Gastrocnemius medialis (tissue), 4 donors: Measurements from ENCODE around the gene ZFAND2B. TPM values are rescaled to one million over a fixed set of nuclear protein-coding genes. Genes with fewer than 3 reads are reported as not detected.

ENCODE experiments used
- ATAC-seq, 2 donors: fragments of 150-250 bp; one replicate each; pipeline ENCODE4 v1.9.1; 2016
- DNase-seq, 2 donors: peaks; one replicate each; pipeline ENCODE4 v3.0.0-alpha.2; 2019
- H3K27ac ChIP-seq, 4 donors: fragments of 200-600 bp; sonication (generic); 1 replicate in 1 of 4; 2 replicates in 3 of 4; pipeline ENCODE4 v1.5.1; 2016 to 2018; ENCODE audit warnings: mild to moderate bottlenecking in 2 of 4, moderate library complexity in 1 of 4
- H3K27me3 ChIP-seq, 3 donors: fragments of 200-600 bp; sonication (generic) in 2 of 3; 1 replicate in 1 of 3; 2 replicates in 2 of 3; pipeline versions ENCODE4 v1.5.1 to v1.6.0; 2016 to 2019; ENCODE audit warnings: mild to moderate bottlenecking in 1 of 3, moderate library complexity in 1 of 3
- H3K36me3 ChIP-seq, 2 donors: fragments of 200-600 bp; sonication (generic) in 1 of 2; one replicate each; pipeline ENCODE4 v1.5.1; 2017 to 2018
- H3K4me1 ChIP-seq, 2 donors: fragments of 200-600 bp; sonication (generic) in 1 of 2; one replicate each; pipeline ENCODE4 v1.5.1; 2016 to 2017; ENCODE audit warnings: mild to moderate bottlenecking in 2 of 2
- H3K4me3 ChIP-seq, 4 donors: fragments of 200-600 bp; sonication (generic) in 3 of 4; 1 replicate in 1 of 4; 2 replicates in 3 of 4; pipeline ENCODE4 v1.5.1; 2016 to 2019; ENCODE audit warnings: mild to moderate bottlenecking in 2 of 4
- H3K9me3 ChIP-seq, 3 donors: fragments of 200-600 bp; sonication (generic) in 2 of 3; 1 replicate in 1 of 3; 2 replicates in 2 of 3; pipeline ENCODE4 v1.5.1; 2016 to 2019
- CTCF ChIP-seq, 5 experiments: fragments of 450-650 bp in 3 of 5; fragments of 200-600 bp in 2 of 5; sonication (generic) in 2 of 5; IDR thresholded peaks in 4 of 5; conservative IDR thresholded peaks in 1 of 5; 1 replicate in 4 of 5; 2 replicates in 1 of 5; pipeline ENCODE4 v1.5.1; 2016 to 2019; ENCODE audit warnings: antibody characterized with exemption in 5 of 5, mild to moderate bottlenecking in 3 of 5, moderate library complexity in 3 of 5
- POLR2A ChIP-seq, 2 donors: fragments of 450-650 bp; IDR thresholded peaks; one replicate each; pipeline ENCODE4 v1.6.1; 2017; ENCODE audit warnings: antibody characterized with exemption in 2 of 2, mild to moderate bottlenecking in 2 of 2, moderate library complexity in 2 of 2
- in situ Hi-C, 4 donors: fragments of 200-750 bp; cut with MboI; loops; one replicate each; pipeline versions ENCODE4 v1.15.0 to v1.8.0; 2017; ENCODE audit warnings: low sequenced_read_pairs in 4 of 4
- intact Hi-C: fragments of 100-400 bp; cut with DNase I; formaldehyde crosslinking; loops from one replicate; pipeline ENCODE4 v1.15.1; 2023; ENCODE audit warnings: low total_unique reads
- total RNA-seq, 4 donors: library from RNA; depleted of rRNA; stranded (reverse); fragments of >200 nt; gene quantifications; one replicate each; pipeline versions ENCODE4 v1.1.0 to v1.2.3, GENCODE V29; 2016

ZFAND2B gene
- total RNA-seq, 4 donors from 2014 or later = 33.2 to 60.8 (median 41.2) TPM

- no peak for TF ChIP-seq CTCF (IDR thresholded peaks at IDR 0.05 in 4 of 5, conservative IDR thresholded peaks at IDR 0.05 in 1 of 5)
- TF ChIP-seq POLR2A (IDR thresholded peaks at IDR 0.05) = no peak
- intact Hi-C loops (loop anchor here (10.0 kb wide), 1 partner anchor 330 kb away; the partner anchor contains the start of gene GMPPA), in situ Hi-C loops (loop anchor here in 2 of 4 donors (10.0 to 25.0 kb wide), 2 partner anchors 122 to 130 kb away; partner anchors contain the start of gene DNAJB2 (in 1 of the 2))
- Histone ChIP-seq H3K4me1 (peaks cover 5% of the 10 kb centered on the region in 2 donors), H3K27me3 (no peaks in the 10 kb centered on the region), H3K4me3 (no peak overlapping the region), H3K9me3 (no peaks in the 10 kb centered on the region), H3K36me3 (no peaks in the 10 kb centered on the region), H3K27ac (no peak overlapping the region)
- ATAC-seq (no peak), DNase-seq (no peak)
These were observed 41.3 kb upstream of the ZFAND2B start for GRCh38 chr2:219165058-219165911.

GRCh38 chr2:219167997-219168396, 38.6 kb upstream of the ZFAND2B start:
- intact Hi-C loops = loop anchor here (10.0 kb wide), 1 partner anchor 327 kb away; the partner anchor contains the start of gene GMPPA
- Histone ChIP-seq H3K4me3 (no peak overlapping the region), H3K36me3 (peaks cover 0 to 12% of the 10 kb centered on the region in 2 donors), H3K27me3 (no peaks in the 10 kb centered on the region), H3K4me1 (peaks cover 6 to 10% of the 10 kb centered on the region in 2 donors), H3K27ac (no peak overlapping the region), H3K9me3 (no peaks in the 10 kb centered on the region)
- DNase-seq (no peak), ATAC-seq (no peak)
- in situ Hi-C loops = loop anchor here in 2 of 4 donors (10.0 to 25.0 kb wide), 2 partner anchors 119 to 127 kb away; partner anchors contain the start of gene DNAJB2 (in 1 of the 2)
- TF ChIP-seq POLR2A (IDR thresholded peaks at IDR 0.05) (no peak), CTCF (IDR thresholded peaks at IDR 0.05 in 4 of 5, conservative IDR thresholded peaks at IDR 0.05 in 1 of 5) (no peak)

- H3K27me3 ChIP-seq = no peaks in the 10 kb centered on the region
- DNase-seq (no peak), ATAC-seq (no peak)
- in situ Hi-C loops (loop anchor here in 2 of 4 donors (10.0 to 25.0 kb wide), 2 partner anchors 119 to 126 kb away; partner anchors contain the start of gene DNAJB2 (in 1 of the 2)), intact Hi-C loops (loop anchor here (10.0 kb wide), 1 partner anchor 326 kb away; the partner anchor contains the start of gene GMPPA)
- H3K4me3 ChIP-seq = no peak overlapping the region
- peaks cover 6 to 10% of the 10 kb centered on the region in 2 donors for H3K4me1 ChIP-seq
- no peak overlapping the region for H3K27ac ChIP-seq
- TF ChIP-seq POLR2A (IDR thresholded peaks at IDR 0.05) = no peak
- no peak for TF ChIP-seq CTCF (IDR thresholded peaks at IDR 0.05 in 4 of 5, conservative IDR thresholded peaks at IDR 0.05 in 1 of 5)
- H3K36me3 ChIP-seq = peaks cover 0 to 17% of the 10 kb centered on the region in 2 donors
- H3K9me3 ChIP-seq = no peaks in the 10 kb centered on the region
These were observed 38.1 kb upstream of the ZFAND2B start for GRCh38 chr2:219168526-219168925.

GRCh38 chr2:219168932-219169331, 37.6 kb upstream of the ZFAND2B start:
- TF ChIP-seq POLR2A (IDR thresholded peaks at IDR 0.05) (no peak), CTCF (IDR thresholded peaks at IDR 0.05 in 4 of 5, conservative IDR thresholded peaks at IDR 0.05 in 1 of 5) (no peak)
- no peak for ATAC-seq
- intact Hi-C loops = loop anchor here (10.0 kb wide), 1 partner anchor 326 kb away; the partner anchor contains the start of gene GMPPA
- Histone ChIP-seq H3K27ac (no peak overlapping the region), H3K4me1 (peaks cover 6 to 10% of the 10 kb centered on the region in 2 donors), H3K27me3 (no peaks in the 10 kb centered on the region), H3K4me3 (no peak overlapping the region), H3K36me3 (peaks cover 0 to 21% of the 10 kb centered on the region in 2 donors), H3K9me3 (no peaks in the 10 kb centered on the region)
- no peak for DNase-seq
- in situ Hi-C loops = loop anchor here in 2 of 4 donors (10.0 to 25.0 kb wide), 2 partner anchors 118 to 126 kb away; partner anchors contain the start of gene DNAJB2 (in 1 of the 2)
